IPS DF 19.7 (cell line): ENCODE measurements around the gene MACF1.
"Not testable (repeated sequence)": the region's sequence is repeated elsewhere in the genome, so short reads cannot be mapped to it uniquely, and the experiment has no call there.

Experiments
- DNase-seq: peaks from one replicate; pipeline ENCODE4 v3.0.0-alpha.2; 2013; ENCODE audit warnings: low read depth, low spot score

MACF1 gene

GRCh38 chr1:39458991-39459390 lies 254.5 kb downstream of the MACF1 start:
- DNase-seq: no peak

DNA sequence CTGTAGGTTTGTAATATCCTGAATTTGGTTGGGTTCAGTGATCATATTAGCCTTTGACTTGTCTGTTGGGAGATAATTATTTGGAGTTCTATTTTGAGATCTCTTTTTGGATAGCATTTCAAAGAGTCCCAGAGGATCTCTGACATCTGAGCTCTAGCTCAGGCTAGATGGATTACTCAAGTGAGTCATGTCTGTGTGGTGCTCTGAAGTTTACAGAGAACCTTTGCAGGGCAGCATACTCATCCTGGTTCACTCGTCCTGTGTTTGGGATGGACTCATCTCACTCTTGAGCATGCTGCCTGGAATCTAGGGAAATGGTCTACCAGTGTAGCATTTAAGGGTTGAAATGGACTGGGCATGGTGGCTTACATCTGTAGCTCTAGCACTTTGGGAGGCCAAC lies 257.6 kb downstream of the MACF1 start:
- no peak for DNase-seq

- DNase-seq: no peak
Observed at GRCh38 chr1:39466413-39467107, 262.1 kb downstream of the MACF1 start.

- not testable (repeated sequence) for DNase-seq
Observed at GRCh38 chr1:39467108-39467720, 262.7 kb downstream of the MACF1 start.

- no peak for DNase-seq
Observed at GRCh38 chr1:39469150-39469549, 264.7 kb downstream of the MACF1 start.

- DNase-seq: no peak
Observed at GRCh38 chr1:39470040-39470439, 265.5 kb downstream of the MACF1 start.

- no peak for DNase-seq
Observed at GRCh38 chr1:39472826-39473225, 268.3 kb downstream of the MACF1 start.

GRCh38 chr1:39473324-39473723 lies 268.8 kb downstream of the MACF1 start:
- no peak for DNase-seq

DNA sequence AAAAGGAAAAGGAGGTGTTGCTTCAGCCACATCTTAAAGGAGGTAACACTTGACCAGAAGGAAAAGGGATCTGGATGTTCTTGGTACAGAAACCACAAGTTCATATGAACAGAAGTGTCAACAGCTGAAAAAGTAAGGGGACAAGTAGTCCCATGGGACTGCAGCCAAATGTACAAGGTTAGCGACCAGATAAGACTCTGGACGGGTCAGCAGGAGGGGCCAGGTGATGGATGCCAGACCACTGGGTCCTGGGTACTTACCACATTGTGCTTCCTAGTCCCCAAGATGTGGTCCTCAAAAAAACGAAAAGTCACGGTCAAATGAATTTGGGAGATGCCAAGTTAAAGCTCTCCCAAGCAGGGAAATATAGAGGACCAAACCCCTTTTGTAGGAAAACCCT lies 270.3 kb downstream of the MACF1 start:
- no peak for DNase-seq

GRCh38 chr1:39475551-39475950 lies 271.1 kb downstream of the MACF1 start:
- DNase-seq: not testable (repeated sequence)

- DNase-seq: no peak
Observed at GRCh38 chr1:39478126-39478915, 273.8 kb downstream of the MACF1 start.

DNA sequence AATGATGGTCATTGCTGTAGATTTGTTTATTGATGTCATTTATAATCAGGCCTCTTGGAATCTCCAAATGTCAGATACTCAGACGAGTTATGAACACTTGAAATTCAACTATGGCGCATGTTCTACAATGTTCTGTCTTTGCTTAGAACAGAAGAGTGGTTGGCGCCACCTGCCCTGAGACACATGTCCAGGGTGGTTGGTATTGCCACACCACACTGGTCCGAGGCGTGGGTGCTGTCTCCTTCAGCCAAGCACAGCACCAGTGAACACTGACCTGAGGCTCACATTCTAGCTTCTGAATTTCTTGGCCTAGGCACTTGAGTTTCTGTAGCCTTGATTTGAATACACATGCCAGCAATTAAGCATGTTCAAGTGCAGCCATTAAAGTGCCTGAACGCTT lies 276.8 kb downstream of the MACF1 start:
- DNase-seq: no peak

DNA sequence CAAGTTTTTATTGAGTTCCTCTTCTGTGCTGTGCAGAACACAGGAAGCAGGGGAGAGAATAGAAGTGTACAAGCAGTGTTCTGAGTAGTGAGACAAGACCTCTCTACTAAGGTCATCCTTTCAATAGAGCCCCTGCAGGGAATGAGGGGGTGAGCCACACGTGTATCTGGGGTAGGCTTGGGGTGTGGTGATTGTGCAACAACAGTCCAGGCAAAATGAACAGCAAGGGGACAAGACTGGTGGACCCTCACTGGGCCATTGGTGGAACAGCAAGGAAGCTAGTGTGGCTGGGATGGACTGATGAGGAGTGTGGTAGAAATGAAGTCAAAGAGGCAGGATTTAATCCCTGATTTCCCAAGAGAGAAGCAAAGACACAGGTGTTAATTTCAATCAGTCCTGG lies 278.8 kb downstream of the MACF1 start:
- no peak for DNase-seq

DNA sequence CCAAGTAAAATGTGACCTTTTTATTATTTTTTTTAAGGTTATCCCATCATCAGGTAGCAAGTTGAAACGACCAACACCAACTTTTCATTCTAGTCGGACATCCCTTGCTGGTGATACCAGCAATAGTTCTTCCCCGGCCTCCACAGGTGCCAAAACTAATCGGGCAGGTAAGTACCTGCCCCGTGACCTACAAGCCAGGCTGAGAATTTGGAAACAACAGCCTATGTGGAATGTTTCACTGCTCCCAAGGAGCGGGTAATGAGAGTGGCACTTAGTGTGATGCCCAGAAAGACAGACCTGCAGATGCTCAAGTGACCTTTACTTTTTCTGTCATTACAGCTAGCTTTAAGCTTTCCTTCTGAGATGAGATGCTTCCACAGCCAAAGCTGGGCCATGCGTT lies 280.1 kb downstream of the MACF1 start:
- DNase-seq: no peak

DNA sequence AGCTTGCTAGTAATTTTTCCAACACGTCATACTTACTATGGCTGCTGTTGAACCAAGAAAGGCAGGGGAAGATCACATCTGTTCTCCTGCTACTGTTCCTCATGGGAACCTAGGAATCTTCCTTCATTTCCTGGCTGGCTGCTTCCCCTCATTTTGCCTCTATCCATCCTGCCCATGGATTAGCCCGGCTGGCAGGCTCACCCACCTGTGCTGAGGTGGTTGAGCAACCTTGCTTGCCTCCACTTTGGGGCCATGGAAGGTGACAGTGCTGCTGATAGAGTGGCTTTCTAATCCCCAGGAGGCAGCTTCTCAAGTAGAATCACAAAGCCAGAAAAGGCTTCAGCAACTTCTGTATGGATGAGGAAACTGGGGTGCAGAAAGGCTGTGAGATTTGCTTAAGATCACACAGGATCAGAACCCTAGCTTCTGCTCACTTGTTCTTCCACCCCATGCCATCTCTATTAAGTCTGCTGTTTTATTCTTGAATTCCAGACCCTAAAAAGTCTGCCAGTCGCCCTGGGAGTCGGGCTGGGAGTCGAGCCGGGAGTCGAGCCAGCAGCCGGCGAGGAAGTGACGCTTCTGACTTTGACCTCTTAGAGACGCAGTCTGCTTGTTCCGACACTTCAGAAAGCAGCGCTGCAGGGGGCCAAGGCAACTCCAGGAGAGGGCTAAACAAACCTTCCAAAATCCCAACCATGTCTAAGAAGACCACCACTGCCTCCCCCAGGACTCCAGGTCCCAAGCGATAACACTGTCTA lies 280.7 kb downstream of the MACF1 start:
- no peak for DNase-seq

DNA sequence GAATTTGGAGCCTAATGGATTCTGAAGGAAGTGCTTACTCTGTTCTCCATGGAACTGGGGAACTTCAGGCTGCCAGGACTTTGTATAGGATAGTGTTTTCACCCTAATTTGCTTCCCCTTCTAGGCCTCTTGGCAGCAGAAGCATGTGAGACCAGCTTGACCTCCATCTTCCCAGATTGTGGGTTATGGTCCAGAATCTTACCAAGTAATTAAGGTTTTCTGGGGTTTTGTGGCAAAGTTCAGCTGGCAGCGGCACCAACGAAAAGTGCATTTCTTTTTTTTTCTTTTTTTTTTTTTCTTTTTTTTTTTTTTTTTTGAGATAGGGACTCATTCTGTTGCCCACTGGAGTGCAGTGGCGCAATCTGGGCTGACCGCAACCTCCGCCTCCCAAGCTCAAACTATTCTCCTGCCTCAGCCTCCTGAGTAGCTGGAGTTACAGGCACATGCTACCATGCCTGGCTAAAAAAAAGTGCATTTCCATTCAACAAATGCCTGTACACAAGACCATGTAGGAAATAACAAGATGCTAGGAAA lies 283.6 kb downstream of the MACF1 start:
- DNase-seq: no peak

DNA sequence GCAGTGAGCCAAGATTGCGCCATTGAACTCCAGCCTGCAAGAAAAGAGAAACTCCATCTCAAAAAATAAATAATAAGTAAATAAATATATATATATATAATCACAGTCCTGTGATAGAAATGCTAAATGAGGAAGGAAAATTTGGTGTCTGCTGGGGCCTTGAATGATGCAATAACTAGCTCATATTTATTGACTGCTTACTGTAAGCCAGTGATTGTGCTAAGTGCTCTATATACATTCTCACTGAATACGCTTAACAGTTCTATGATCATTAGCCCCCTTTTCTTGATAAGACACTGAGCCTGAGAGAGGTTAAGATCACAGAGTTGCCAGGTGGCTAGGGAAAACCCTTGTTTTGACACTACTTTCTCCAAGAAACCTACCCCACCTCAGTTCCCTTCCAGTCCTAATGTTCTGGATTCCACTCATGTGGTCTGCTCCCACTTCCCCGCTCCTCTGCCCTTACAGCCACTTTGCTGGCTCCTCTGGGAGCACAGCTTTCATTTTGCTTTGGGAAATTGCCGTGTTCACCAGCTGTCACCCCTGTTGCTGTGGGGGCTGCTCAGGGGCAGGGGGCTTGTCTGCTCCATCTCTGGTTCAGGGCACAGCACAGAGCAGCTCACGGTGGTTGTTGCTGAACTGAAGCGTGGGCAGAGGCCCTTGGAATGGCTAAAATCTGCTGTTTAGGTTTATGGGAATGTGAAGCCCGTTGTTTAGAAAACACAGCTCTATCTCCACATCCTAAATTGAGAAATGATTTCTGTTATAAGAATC lies 284.5 kb downstream of the MACF1 start:
- no peak for DNase-seq

- DNase-seq: no peak
Observed at GRCh38 chr1:39489567-39490239, 285.2 kb downstream of the MACF1 start.

DNA sequence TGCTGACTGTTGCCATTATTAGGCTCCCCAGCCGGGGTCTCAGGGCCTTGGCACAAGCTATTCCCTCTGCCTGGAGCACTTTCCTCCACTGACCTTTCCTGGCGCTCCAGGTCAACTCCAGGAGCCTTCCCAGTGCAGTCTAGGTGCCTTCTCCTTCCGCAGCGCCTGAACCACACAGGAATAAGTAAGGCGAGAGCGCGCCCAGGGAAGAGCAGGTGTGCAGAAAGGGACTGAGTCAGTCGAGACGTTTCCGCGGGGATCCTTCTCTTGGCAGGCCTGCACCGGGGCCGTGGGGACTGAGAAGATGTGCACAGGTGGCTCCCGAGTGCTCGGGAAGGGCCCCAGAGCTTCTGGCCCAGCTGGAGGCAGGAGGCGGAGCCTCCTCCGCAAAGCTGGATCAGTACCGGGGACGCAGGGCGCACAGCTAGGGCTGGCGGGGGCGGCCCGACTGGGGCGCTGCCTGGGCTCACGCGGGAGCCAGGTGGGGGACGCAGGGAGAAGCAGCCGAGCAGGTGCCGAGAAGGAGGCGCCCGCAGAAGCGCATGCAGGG lies 286.2 kb downstream of the MACF1 start:
- no peak for DNase-seq
